ENCODE results near the gene RUSF1. TPM values are rescaled to one million over a fixed set of nuclear protein-coding genes. Genes with fewer than 3 reads are reported as not detected.

The RUSF1 gene
- total RNA-seq, 3 donors from 2014 or later: 43.9 to 49.1 (median 45.9) TPM

- peaks cover 29% of the 10 kb centered on the region for H3K4me1 Mint-ChIP-seq (ENCODE audit: low read depth)
- DNase-seq: no peak
- ATAC-seq: no peak
- peaks cover 15% of the 10 kb centered on the region for H3K36me3 Mint-ChIP-seq (ENCODE audit: insufficient read depth)
- no peaks in the 10 kb centered on the region for H3K27me3 Mint-ChIP-seq (ENCODE audit: low read depth)
- no peak overlapping the region for H3K4me3 Mint-ChIP-seq
- H3K9me3 Mint-ChIP-seq: no peaks in the 10 kb centered on the region
Observed at GRCh38 chr16:31502981-31503380, 5.2 kb downstream of the RUSF1 start.

GRCh38 chr16:31501966-31502348 is 6.2 kb downstream of the RUSF1 start:
- DNase-seq (no peak), ATAC-seq (no peak)
- no peaks in the 10 kb centered on the region for H3K27me3 Mint-ChIP-seq (ENCODE audit: low read depth)
- peaks cover 24% of the 10 kb centered on the region for H3K4me1 Mint-ChIP-seq (ENCODE audit: low read depth)
- no peaks in the 10 kb centered on the region for H3K9me3 Mint-ChIP-seq
- H3K36me3 Mint-ChIP-seq (ENCODE audit: insufficient read depth): peaks cover 19% of the 10 kb centered on the region
- no peak overlapping the region for H3K4me3 Mint-ChIP-seq

GRCh38 chr16:31501226-31501965 is 6.8 kb downstream of the RUSF1 start:
- no peak overlapping the region for H3K4me3 Mint-ChIP-seq
- no peaks in the 10 kb centered on the region for H3K27me3 Mint-ChIP-seq (ENCODE audit: low read depth)
- H3K36me3 Mint-ChIP-seq (ENCODE audit: insufficient read depth): peaks cover 21% of the 10 kb centered on the region
- ATAC-seq (no peak), DNase-seq (no peak)
- H3K9me3 Mint-ChIP-seq: no peaks in the 10 kb centered on the region
- peaks cover 19% of the 10 kb centered on the region for H3K4me1 Mint-ChIP-seq (ENCODE audit: low read depth)

- no peak overlapping the region for H3K4me3 Mint-ChIP-seq
- peaks cover 6% of the 10 kb centered on the region for H3K4me1 Mint-ChIP-seq (ENCODE audit: low read depth)
- ATAC-seq (no peak), DNase-seq (no peak)
- no peaks in the 10 kb centered on the region for H3K9me3 Mint-ChIP-seq
- H3K27me3 Mint-ChIP-seq (ENCODE audit: low read depth): no peaks in the 10 kb centered on the region
- H3K36me3 Mint-ChIP-seq (ENCODE audit: insufficient read depth): peaks cover 16% of the 10 kb centered on the region
Observed at GRCh38 chr16:31499928-31500327, 8.3 kb downstream of the RUSF1 start.

GRCh38 chr16:31498493-31498892 is 9.7 kb downstream of the RUSF1 start:
- Mint-ChIP-seq H3K9me3 (no peaks in the 10 kb centered on the region), H3K4me3 (no peak overlapping the region), H3K36me3 (ENCODE audit: insufficient read depth) (peaks cover 15% of the 10 kb centered on the region), H3K4me1 (ENCODE audit: low read depth) (peaks cover 2% of the 10 kb centered on the region), H3K27me3 (ENCODE audit: low read depth) (no peaks in the 10 kb centered on the region)
- DNase-seq: no peak
- no peak for ATAC-seq

GRCh38 chr16:31496670-31497069 is 11.5 kb downstream of the RUSF1 start:
- DNase-seq: no peak
- H3K9me3 Mint-ChIP-seq: no peaks in the 10 kb centered on the region
- H3K4me3 Mint-ChIP-seq: no peak overlapping the region
- peaks cover 2% of the 10 kb centered on the region for H3K4me1 Mint-ChIP-seq (ENCODE audit: low read depth)
- ATAC-seq: no peak
- no peaks in the 10 kb centered on the region for H3K27me3 Mint-ChIP-seq (ENCODE audit: low read depth)
- H3K36me3 Mint-ChIP-seq (ENCODE audit: insufficient read depth): peaks cover 19% of the 10 kb centered on the region

GRCh38 chr16:31493506-31494125 is 14.6 kb downstream of the RUSF1 start:
- no peaks in the 10 kb centered on the region for H3K9me3 Mint-ChIP-seq
- peaks cover 2% of the 10 kb centered on the region for H3K4me1 Mint-ChIP-seq (ENCODE audit: low read depth)
- DNase-seq: no peak
- no peak for ATAC-seq
- H3K36me3 Mint-ChIP-seq (ENCODE audit: insufficient read depth): peaks cover 17% of the 10 kb centered on the region
- H3K4me3 Mint-ChIP-seq: no peak overlapping the region
- H3K27me3 Mint-ChIP-seq (ENCODE audit: low read depth): no peaks in the 10 kb centered on the region

- Mint-ChIP-seq H3K36me3 (ENCODE audit: insufficient read depth) (peaks cover 11% of the 10 kb centered on the region), H3K4me1 (ENCODE audit: low read depth) (peaks cover 5% of the 10 kb centered on the region), H3K4me3 (no peak overlapping the region), H3K27me3 (ENCODE audit: low read depth) (no peaks in the 10 kb centered on the region), H3K9me3 (no peaks in the 10 kb centered on the region)
- ATAC-seq: no peak
- no peak for DNase-seq
Observed at GRCh38 chr16:31491778-31492418, 16.3 kb downstream of the RUSF1 start.

GRCh38 chr16:31489616-31490584 is 18.3 kb downstream of the RUSF1 start:
- no peaks in the 10 kb centered on the region for H3K9me3 Mint-ChIP-seq
- peaks cover 13% of the 10 kb centered on the region for H3K4me1 Mint-ChIP-seq (ENCODE audit: low read depth)
- ATAC-seq (no peak), DNase-seq (no peak)
- H3K4me3 Mint-ChIP-seq: peak overlapping the region; percentile 4
- peaks cover 10% of the 10 kb centered on the region for H3K36me3 Mint-ChIP-seq (ENCODE audit: insufficient read depth)
- H3K27me3 Mint-ChIP-seq (ENCODE audit: low read depth): no peaks in the 10 kb centered on the region

GRCh38 chr16:31489298-31489564 is 19.0 kb downstream of the RUSF1 start:
- H3K4me3 Mint-ChIP-seq: no peak overlapping the region
- H3K4me1 Mint-ChIP-seq (ENCODE audit: low read depth): peaks cover 13% of the 10 kb centered on the region
- peaks cover 10% of the 10 kb centered on the region for H3K36me3 Mint-ChIP-seq (ENCODE audit: insufficient read depth)
- no peaks in the 10 kb centered on the region for H3K9me3 Mint-ChIP-seq
- no peaks in the 10 kb centered on the region for H3K27me3 Mint-ChIP-seq (ENCODE audit: low read depth)
- no peak for DNase-seq
- ATAC-seq: no peak

GRCh38 chr16:31488468-31489297 is 19.5 kb downstream of the RUSF1 start:
- peak overlapping the region; percentile 87 for H3K4me3 Mint-ChIP-seq

GRCh38 chr16:31487720-31488467 is 20.3 kb downstream of the RUSF1 start:
- H3K4me3 Mint-ChIP-seq: peak overlapping the region; percentile 87
- H3K9me3 Mint-ChIP-seq: no peaks in the 10 kb centered on the region
- no peaks in the 10 kb centered on the region for H3K27me3 Mint-ChIP-seq (ENCODE audit: low read depth)
- peaks cover 13% of the 10 kb centered on the region for H3K4me1 Mint-ChIP-seq (ENCODE audit: low read depth)
- DNase-seq: peak; percentile 67
- ATAC-seq: peak; percentile 95 to 97
- H3K36me3 Mint-ChIP-seq (ENCODE audit: insufficient read depth): peaks cover 4% of the 10 kb centered on the region

More at GRCh38 chr16:31488468-31489297, 19.5 kb downstream of the RUSF1 start:
- H3K36me3 Mint-ChIP-seq (ENCODE audit: insufficient read depth): peaks cover 10% of the 10 kb centered on the region
- DNase-seq (no peak), ATAC-seq (no peak)
- no peaks in the 10 kb centered on the region for H3K27me3 Mint-ChIP-seq (ENCODE audit: low read depth)
- peaks cover 13% of the 10 kb centered on the region for H3K4me1 Mint-ChIP-seq (ENCODE audit: low read depth)
- H3K9me3 Mint-ChIP-seq: no peaks in the 10 kb centered on the region

Measured in activated T-cell treated with anti-CD3 and anti-CD28 coated beads, Interleukin-2, amount 50 U/mL, for 4 hours (primary cell).